Amniotic stem cell (primary cell): ENCODE measurements around the gene MMP20.

Source experiments
- DNase-seq: peaks from one replicate; lab custom pipeline; 2025; lab: John Stamatoyannopoulos, UW

MMP20 gene

GRCh38 chr11:102623128-102623527, 2.0 kb downstream of the MMP20 start:
- no peak for DNase-seq

- DNase-seq = no peak
Observed at GRCh38 chr11:102622258-102622657, 2.9 kb downstream of the MMP20 start.

- DNase-seq = no peak
Observed at GRCh38 chr11:102620818-102621561, 4.1 kb downstream of the MMP20 start.

- no peak for DNase-seq
Observed at GRCh38 chr11:102620179-102620578, 5.0 kb downstream of the MMP20 start.

GRCh38 chr11:102617466-102618008, 7.6 kb downstream of the MMP20 start:
- no peak for DNase-seq

- no peak for DNase-seq
Observed at GRCh38 chr11:102615894-102616432, 9.2 kb downstream of the MMP20 start.

- no peak for DNase-seq
Observed at GRCh38 chr11:102615077-102615893, 9.8 kb downstream of the MMP20 start.

- no peak for DNase-seq
Observed at GRCh38 chr11:102614485-102614884, 10.6 kb downstream of the MMP20 start.

- no peak for DNase-seq
Observed at GRCh38 chr11:102614031-102614430, 11.1 kb downstream of the MMP20 start.

- no peak for DNase-seq
Observed at GRCh38 chr11:102613450-102613849, 11.7 kb downstream of the MMP20 start.

GRCh38 chr11:102611291-102611690, 13.8 kb downstream of the MMP20 start:
- DNase-seq = no peak

GRCh38 chr11:102610200-102610599, 14.9 kb downstream of the MMP20 start:
- no peak for DNase-seq

GRCh38 chr11:102608699-102609098, 16.4 kb downstream of the MMP20 start:
- DNase-seq = no peak

GRCh38 chr11:102604875-102605274, 20.3 kb downstream of the MMP20 start:
- DNase-seq = no peak

- no peak for DNase-seq
Observed at GRCh38 chr11:102604011-102604410, 21.1 kb downstream of the MMP20 start.

GRCh38 chr11:102603576-102603975, 21.6 kb downstream of the MMP20 start:
- DNase-seq = no peak

GRCh38 chr11:102603091-102603490, 22.0 kb downstream of the MMP20 start:
- no peak for DNase-seq

GRCh38 chr11:102600666-102601065, 24.5 kb downstream of the MMP20 start:
- DNase-seq = no peak

GRCh38 chr11:102599642-102600261, 25.4 kb downstream of the MMP20 start:
- DNase-seq = peak; percentile 71

- no peak for DNase-seq
Observed at GRCh38 chr11:102598272-102598671, 26.9 kb downstream of the MMP20 start.

- DNase-seq = no peak
Observed at GRCh38 chr11:102596578-102596977, 28.6 kb downstream of the MMP20 start.
